HG03521 (cell line): ENCODE data around the gene PTGIS.
"Not testable (repeated sequence)": the region's sequence is repeated elsewhere in the genome, so short reads cannot be mapped to it uniquely, and the experiment has no call there.

Experiments
- ATAC-seq: cut with Tn5 transposase; IDR thresholded peaks from one replicate; pipeline ENCODE4 v1.9.1; 2021; ENCODE audit warnings: mild to moderate bottlenecking, moderate library complexity; ENCODE audit not compliant: unreplicated experiment

The PTGIS gene

DNA sequence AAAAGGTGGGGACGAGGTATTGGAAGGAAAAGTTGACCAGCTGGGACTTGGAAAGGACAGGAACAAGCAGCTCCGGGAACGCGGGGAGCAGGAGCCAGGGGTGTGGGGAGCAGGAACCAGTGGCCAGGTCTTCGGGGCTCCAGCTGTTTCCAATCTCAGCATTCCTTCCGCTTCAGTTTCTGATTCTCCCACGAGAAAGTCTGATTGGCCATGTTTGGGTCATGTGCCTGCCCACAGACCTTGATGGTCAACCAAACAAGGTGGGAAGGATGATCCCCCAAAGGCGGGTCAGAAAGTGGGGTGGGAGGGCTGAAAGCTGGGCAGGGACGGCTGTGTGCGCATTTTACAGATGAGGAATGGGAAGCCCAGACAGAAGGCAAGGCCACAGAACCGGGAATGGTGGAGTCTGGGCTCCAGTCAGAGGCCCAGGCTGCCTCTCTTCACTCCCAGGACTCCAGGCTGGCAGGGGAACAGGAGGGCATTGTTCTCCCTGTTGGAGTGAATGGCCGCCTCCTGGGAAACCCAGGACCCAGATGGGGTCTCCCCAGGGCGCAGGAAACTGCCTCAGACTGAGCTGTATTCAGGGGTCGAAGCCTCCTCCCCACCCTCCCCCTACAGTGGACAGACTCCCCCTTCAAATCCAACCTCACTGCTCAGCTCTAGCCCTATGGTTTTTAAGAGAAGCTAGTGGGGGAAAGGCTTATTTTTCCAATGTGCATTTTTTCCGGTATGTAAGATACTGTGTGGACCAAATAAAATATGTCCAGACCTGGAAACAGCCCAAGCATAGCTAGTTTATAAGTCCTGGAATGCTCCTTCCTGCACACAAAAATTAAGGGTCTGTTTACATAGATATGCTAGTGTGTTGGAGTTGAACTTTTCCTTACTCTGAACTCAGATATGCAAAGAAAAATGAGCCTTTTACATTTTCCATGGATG lies 12.2 kb upstream of the PTGIS start:
- ATAC-seq, result no peak

DNA sequence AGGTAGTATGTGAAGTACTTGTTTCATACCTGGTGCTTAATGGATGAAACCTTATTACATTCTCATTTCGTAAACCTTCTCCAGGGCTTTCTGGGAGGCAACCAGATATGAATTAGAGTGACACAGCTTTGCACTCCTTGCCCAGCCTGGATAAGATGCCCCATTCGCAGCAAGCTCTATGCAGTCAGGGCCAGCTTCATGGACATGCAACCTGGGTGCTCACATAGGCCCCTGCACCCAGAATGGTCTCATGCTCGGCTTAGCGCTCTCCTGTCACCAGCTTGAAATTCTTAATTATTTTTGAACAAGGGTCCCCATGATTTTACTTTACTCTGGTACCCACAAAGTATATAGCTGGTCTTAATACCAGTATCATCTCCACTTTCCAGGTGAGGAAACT lies 11.3 kb upstream of the PTGIS start:
- no peak for ATAC-seq

DNA sequence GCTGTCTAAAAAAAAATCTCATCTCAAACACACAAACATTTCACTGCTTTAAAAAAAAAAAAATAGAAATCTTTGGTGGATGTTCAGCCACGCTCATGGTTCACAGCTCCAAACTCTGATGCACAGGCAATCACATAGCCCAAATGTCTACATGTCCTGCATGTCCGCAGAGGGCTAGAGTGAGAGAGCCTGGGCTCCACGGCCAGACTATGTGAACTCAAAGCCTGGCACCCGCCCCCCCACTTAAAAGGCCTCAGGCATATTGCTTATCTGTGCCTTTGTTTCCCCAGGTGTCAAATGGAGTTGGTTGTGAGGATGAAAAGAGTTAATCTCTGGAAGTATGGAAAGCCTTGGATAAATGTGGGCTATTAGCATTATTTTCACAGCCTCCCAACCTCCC lies 10.5 kb upstream of the PTGIS start:
- ATAC-seq, result no peak

DNA sequence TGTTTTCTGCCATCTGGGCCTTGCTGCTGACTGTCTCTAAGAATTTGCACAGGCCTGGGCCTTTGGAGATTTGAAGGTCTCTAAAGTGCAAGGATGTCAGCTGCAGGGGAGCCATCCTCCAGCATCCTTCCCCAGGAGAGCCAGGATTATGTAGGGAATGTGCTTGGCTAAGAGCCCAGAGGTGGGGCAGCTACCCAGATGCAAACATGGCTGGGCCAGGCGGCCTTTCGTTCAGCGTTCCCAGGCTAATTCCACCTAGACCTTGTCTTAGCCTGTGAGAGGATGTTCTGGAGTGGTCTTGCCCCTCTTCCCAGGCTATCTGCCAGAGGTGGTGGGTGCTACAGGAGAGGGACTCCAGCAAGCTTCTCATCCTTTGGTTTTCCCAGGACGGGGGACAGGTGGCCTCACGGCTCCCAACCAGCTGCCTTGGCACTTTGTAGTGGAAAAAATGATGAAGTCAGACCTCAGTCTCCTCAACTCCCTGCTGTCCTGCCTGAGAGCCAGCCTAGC lies 7.7 kb upstream of the PTGIS start:
- ATAC-seq, result no peak

DNA sequence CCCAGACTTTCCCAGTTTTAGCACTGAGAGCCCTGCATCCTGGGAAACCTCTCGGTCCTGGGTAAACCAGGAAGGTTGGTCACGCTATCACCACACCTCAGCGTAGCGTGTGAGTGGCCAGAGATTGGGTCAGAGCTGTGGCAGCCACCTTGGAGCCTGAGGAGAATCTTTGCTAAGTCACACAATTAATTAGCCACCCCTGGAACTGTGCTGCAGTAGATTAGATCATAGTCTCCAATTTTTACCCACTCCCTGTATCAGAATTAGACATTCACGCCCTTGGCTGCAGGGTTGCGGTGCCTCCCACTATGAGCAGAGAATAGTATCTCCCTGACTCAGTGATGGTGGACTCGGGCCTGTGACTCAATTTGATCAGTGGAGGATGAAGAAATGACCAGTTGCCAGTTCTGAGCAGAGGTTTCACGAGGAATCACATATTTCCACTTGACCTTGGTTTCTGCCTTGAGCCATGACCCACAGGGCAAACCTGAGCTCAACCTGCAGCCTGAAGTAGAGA lies 6.0 kb upstream of the PTGIS start:
- ATAC-seq, result no peak

DNA sequence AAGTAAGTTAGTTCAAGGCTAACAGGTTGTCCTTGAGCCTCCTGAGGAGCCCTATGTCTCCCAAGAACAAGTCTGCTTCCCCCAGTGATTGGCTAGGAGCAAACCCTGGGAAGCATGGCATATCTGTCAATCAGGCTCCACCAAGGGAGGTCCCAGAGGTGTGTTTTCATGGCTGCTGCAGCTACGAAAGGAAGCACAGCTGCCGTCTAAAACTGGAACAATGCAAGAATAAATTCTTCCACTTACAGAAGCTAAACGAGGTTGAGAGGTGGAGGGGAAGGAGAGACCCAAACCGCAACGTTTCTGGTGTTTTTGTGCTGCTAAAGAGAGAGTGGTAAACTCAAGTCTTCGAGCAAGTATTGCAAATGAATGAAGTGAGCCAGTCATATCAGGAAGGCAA lies 4.9 kb upstream of the PTGIS start:
- no peak for ATAC-seq

DNA sequence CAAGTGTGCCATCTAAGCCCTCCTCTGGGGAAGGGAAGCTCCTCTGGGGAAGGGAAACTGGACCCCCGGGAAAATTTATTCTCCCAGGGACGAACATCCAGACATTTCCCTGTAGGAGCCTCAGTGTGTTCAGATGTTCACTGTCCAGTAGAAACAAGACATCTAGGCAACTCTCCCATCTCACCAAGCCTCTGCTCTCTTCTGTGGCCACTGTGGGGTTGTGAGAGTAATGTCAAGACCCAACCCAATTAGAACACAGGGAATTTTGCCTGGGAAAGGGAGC lies 3.6 kb upstream of the PTGIS start:
- ATAC-seq, result no peak

DNA sequence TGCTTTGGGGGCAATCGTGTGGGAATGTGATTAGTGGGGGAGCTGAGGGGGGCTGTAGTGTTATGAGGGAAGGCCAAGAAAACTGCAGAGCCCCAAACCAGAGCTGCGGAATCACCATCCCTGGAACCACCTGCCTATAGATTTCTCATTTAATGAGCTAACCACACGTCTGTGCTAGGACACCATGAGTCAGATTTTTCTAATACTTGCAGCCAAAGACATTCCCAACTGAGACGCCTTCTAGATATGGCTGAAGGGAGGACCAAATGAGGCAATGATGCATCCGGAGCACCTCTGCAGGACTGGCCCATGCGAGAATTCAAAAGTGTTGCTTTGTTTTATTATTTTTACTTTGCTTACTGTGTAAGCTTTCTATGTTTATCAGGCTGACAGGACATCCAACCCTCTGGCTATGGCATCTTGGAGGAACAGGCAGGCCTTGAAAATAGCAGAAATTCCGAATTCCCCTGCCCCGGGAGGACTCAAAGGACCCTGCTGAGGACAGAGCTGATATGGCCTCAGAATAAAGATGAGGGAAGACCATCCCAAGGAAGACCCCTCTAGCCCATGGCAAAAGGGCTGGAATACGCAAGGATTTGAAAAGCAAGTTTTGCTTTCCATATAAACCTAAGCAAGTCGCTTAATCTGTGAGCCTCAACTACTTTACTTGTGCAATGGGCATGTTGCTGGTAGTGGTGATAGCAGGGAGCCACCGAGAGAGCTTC lies 3.1 kb upstream of the PTGIS start:
- no peak for ATAC-seq

DNA sequence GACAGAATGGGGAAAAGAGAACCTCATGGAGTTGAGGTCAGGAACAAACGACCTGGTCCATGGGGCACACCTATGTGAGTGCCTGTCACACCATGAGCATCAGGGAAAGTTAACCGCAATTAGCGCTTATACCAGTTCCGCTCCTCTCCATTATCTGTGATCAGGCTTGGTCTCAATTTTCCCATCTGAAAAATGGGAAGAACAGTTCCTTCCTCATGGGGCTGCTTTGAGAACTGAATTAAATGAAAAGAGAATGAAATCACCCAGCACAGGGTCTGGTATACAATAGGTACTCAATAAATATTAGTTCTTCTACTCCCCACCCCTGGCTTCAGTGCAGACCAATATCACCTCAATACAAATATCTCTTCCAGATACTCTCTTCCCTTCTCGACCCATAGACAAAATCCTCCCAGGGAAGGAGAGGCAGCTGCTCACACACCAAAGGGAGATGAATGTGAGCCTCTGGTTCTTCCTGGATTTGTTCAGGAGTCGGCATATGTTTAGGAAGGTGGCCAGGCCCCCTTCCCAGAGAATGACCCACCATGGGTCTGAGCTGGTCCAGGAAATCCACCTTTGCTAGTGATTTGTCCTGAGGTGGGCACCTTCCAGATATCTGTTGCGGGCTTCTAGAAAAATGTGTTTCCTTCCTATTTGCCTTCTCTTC lies 2.4 kb upstream of the PTGIS start:
- ATAC-seq, result no peak

DNA sequence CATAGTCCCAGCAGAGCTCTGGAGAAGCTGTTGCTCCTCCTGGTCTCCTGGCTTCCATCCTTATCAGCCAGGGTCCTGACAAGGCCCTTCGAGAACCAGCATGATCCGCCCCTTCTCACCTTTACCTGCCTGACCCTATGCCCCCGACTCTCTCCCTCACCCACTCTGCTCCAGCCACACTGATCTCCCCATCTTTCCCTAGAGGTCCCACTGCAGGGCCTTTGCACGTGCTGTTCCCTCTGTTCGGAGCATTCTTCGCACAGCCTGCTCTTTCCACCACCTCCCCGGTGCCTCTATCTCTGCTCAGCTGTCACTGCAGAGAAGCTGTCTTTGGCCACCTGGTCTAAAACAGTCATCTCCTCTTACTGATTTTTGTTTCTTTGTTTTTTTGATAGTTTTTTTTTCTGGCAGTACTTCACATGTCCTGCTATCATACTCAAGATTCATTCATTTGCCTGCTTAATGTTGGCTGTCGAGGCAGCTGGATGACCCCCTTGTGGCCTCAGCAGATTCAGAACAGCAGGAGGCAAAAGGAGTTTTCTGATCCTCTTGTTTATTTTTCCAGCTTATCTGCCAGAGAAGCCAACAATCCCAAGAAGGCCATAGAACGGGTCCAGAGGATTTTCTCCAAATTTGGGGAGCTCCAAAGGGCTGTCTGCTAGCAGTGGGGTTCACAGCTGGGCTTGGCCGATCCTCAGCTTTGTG lies 1.6 kb upstream of the PTGIS start:
- ATAC-seq, result no peak

DNA sequence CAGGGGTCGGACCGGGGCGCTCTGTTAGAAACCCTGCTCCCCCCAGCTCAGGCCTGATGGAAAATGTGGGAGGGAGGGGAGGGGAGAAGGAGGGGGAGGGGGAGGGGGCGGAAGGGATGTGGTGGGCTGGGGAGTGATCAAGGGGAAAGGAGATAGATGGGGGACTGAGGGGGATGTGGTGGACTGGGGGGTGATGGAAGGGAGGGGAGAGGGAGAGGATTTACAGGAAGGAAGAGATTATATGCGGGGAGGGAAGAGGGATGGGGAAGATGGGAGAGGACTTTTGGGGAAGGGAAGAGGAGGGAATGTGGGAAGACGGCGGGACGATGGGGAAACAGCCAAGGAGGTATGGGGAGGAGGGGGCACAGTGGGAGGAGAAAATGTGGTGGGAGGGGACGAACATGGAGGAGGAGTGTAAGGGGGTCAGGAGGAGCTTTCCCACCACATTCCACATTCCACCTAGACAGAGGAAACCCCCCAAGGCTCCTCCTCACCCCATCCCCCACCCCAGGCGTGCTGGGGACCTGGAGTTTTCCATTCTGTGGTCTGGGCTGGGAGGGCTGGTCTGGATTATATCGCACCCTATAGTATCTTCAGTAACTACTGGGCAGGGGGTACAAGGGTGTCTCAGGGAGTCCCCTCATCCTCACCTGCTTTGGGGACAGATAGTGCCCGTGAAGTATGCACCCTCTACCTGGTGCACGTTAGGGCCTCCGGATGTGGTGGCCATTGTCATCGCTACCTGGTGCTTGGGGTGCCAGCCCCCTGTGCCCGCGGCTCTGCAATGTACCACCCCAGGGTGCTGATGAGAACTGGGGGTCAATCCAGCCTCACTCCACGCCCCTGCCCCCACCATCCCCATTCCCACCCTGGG lies 578 bp upstream of the PTGIS start:
- ATAC-seq, result no peak

DNA sequence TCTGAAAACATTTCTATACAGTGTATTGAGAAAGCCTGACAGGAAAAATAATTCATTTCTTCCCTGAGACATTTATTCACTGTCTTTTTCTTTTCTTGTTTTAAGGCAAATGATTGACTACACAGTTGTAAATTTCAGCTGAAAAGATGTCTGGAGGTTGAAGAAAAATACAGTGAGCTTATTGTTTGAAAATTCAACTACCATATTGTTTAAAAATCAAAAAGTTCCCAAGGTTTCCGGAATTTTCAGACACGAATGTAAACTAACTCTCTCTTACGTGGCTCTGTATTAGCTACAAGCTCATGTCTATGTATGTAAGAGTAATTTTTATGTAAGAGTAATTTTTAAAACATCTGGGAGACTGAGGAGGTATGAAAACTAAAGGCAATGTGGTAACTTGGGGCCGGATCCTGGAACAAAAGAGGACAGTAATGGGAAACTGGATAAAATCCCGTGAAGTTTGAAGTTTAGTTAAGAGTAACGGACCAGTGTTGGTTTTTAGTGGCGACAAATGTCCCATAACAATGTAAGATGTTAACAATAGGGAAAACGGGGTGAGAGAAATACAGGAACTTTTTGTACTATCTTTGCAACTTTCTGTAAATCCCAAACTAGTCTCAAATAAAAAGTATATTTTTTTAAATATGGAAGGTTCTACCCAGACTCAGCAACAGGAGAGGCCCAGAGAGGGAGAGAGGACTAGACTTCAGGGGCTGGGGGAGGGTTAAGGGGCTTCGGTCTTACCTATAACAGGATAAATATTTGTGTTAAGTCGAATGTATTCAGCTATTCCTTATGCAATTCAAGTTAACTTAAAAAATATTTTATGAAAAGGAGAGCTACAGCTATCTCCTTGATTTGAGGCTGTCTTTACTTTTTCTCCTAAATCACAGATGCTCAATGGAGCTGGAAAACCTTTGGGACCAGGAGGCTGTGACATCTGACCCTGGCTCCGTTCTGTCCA lies 1.3 kb downstream of the PTGIS start:
- ATAC-seq, result no peak

DNA sequence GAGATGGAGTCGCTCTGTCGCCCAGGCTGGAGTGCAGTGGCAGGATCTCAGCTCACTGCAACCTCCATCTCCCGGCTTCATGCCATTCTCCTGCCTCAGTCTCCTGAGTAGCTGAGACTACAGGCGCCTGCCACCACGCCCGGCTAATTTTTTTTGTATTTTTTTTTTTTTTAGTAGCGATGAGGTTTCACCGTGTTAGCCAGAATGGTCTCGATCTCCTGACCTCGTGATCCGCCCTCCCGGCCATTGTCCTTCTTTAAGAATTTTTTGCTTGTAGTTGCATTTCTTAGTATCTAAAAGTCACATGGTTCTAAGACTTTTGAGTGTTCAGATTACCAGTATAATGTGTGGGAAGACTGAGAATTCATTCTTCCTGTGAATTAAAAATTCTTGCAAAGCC lies 2.9 kb downstream of the PTGIS start:
- not testable (repeated sequence) for ATAC-seq

DNA sequence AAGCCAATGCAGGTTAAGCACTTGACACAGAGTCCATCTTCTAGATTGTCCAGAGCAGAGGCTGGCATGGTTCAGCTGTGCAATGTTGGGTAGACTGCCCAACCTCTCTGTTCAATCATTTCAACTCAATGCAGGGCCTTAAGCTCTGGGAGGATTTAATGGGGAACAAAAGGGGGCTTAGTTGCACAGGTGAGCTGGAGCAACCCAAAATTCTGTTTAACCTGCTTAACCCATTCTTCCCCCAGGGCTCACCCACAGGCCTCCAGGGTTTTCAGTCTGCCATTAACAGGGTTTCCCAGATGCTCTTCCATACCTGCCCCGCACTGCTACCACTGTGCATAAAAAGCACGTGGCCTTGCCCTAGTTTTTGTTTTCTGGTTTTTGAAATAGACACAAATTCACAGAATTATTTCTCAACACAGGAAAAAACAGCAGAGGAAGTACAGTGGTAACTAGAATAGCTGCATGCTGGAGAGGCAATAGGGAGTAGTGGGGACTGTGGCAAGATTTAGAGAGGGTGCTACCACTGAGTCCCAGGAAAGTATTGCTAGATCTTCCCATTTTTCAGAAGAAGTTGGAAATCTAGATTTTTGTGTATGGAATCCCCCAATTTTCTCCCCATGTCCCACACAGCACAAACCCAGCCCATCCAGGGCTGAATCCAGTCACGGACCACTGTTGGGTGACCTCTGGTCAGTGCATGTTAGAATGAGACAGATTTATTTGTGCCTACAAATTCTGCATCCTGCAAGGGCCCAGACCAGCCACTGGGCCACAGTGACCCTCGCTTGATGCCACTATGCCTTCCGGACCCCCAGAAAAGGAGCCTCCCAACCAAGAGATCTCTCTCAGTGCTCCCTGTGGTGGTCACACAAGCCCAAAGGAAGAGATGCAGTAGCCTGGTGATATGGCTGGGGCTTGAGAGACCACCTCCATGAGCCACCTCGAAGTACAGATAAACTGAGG lies 4.6 kb downstream of the PTGIS start:
- no peak for ATAC-seq

DNA sequence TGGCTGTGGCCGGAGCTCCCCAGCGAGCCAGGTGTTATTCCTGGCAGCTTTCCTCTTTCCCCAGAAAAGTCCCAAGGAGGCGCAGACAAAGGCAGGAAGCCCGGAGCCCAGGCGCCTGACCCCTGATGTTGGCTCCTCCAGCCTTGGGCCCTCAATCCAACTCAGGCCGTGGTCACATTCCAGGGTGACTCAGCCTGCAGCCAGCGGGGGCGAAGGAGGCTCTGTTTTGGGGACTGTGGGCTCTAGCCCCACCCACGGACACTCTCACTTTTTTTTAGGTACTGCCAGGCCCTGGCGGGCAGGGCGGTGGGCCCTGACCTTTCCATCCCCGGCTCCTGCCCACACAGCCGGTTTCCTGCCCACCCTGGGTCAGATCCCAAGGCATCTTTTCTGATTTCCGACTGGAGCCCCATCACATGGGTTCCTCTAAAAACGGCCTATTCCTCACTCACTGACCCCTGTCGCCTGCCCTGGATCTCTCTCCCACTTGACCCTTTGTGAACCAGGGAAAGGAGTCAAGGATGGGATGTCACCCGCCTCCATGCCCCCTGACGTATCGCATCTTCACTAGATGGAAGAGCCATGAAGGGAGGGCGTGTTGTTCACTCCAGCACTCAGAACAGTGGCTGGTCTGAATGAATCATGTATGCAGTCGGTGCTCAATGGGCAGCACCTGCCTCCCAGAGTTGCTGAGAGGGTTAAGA lies 5.5 kb downstream of the PTGIS start:
- ATAC-seq, result no peak

DNA sequence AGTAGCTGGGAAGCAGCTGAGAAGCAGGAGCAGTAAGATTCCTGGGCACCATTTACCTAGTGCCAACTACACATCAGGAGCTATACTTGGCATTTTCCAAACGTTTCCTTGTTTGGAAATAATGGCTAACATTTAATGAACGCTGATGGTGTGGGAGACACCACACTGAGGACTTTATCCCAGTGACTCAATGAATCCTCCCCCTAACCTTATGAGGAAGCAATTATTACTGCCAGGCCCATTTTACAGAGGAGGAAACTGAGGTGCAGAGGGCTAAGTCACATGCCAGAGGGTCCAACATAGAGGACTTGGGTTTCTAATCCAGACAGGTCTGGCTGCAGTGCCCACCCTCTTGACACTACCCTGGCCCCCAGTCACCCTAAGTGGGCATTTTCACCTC lies 6.1 kb downstream of the PTGIS start:
- ATAC-seq, result no peak

DNA sequence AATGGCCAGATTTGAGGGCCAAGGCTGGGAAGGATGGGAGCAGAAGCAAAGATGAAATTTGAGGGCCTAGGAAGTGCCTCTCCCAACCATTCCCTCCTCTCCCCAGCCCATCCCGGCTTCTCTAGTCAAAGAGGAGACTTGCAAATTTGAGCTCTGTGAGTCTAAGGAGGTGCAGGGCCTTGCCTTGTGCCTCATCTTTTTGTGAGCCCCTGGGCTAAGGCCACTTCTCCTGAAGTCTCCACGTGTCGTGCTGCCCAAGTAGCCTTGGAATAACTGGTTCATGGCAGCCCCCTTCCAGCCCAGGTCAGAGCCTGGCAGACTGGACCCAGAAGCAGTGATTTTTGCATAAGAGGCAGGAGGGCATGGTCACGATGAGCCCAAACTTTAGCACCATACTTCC lies 6.7 kb downstream of the PTGIS start:
- ATAC-seq, result no peak
